Measurements from ENCODE around the gene IGF2BP1.

IGF2BP1 gene

GRCh38 chr17:49074851-49075540 lies 77.8 kb downstream of the IGF2BP1 start:
- TF ChIP-seq REST (IDR thresholded peaks at IDR 0.05; ENCODE audit: insufficient replicate concordance, low read depth): no peak
- Histone ChIP-seq H3K27ac (replicated peaks) (no peak overlapping the region), H3K27me3 (ENCODE audit: insufficient read depth, poor library complexity, severe bottlenecking) (no peaks in the 10 kb centered on the region), H3K4me3 (replicated peaks; ENCODE audit: insufficient read depth, low read length) (no peak overlapping the region)
- no peak for DNase-seq (ENCODE audit: low read depth in 1 of 2, low spot score in 1 of 2)

- TF ChIP-seq REST (IDR thresholded peaks at IDR 0.05; ENCODE audit: insufficient replicate concordance, low read depth): no peak
- no peak for TF ChIP-seq POLR2AphosphoS5 (IDR thresholded peaks at IDR 0.05; ENCODE audit: low read depth)
- no peak for TF ChIP-seq CTCF (IDR thresholded peaks at IDR 0.05; ENCODE audit: insufficient read depth, low read length)
- TF ChIP-seq SPI1 (IDR thresholded peaks at IDR 0.05; ENCODE audit: borderline replicate concordance, low read depth): no peak
- no peak for TF ChIP-seq GABPA (IDR thresholded peaks at IDR 0.05; ENCODE audit: low read depth)
- Histone ChIP-seq H3K27ac (replicated peaks) (no peak overlapping the region), H3K27me3 (ENCODE audit: insufficient read depth, poor library complexity, severe bottlenecking) (no peaks in the 10 kb centered on the region), H3K4me3 (replicated peaks; ENCODE audit: insufficient read depth, low read length) (no peak overlapping the region)
- DNase-seq (ENCODE audit: low read depth in 1 of 2, low spot score in 1 of 2): no peak
Measured at GRCh38 chr17:49076573-49077384, 79.6 kb downstream of the IGF2BP1 start.

- H3K27ac ChIP-seq (replicated peaks): no peak overlapping the region
- H3K4me3 ChIP-seq (replicated peaks; ENCODE audit: insufficient read depth, low read length): no peak overlapping the region
- TF ChIP-seq REST (IDR thresholded peaks at IDR 0.05; ENCODE audit: insufficient replicate concordance, low read depth) (no peak), CTCF (IDR thresholded peaks at IDR 0.05; ENCODE audit: insufficient read depth, low read length) (no peak), SPI1 (IDR thresholded peaks at IDR 0.05; ENCODE audit: borderline replicate concordance, low read depth) (no peak), POLR2AphosphoS5 (IDR thresholded peaks at IDR 0.05; ENCODE audit: low read depth) (no peak), GABPA (IDR thresholded peaks at IDR 0.05; ENCODE audit: low read depth) (no peak)
- H3K27me3 ChIP-seq (ENCODE audit: insufficient read depth, poor library complexity, severe bottlenecking): peaks cover 3% of the 10 kb centered on the region
- DNase-seq (ENCODE audit: low read depth in 1 of 2, low spot score in 1 of 2): no peak
Measured at GRCh38 chr17:49078248-49078647, 81.1 kb downstream of the IGF2BP1 start.

Measured in HL-60 (cell line).